HCT116 (cell line): ENCODE measurements around the gene GYPC. TPM values are rescaled to one million over a fixed set of nuclear protein-coding genes. Genes with fewer than 3 reads are reported as not detected.

Source experiments
- ATAC-seq: fragments of 200-7000 bp; cut with Tn5 transposase; 2 replicates; pipeline ENCODE4 v1.9.1; 2020; ENCODE audit warnings: mild to moderate bottlenecking, moderate library complexity
- BruUV-seq: library from RNA; stranded (reverse); fragments of 400-500 nt; replicated peaks from 2 replicates; lab custom pipeline; 2021; lab: Mats Ljungman, UMichigan
- CTCF ChIA-PET: fragments of 300-600 bp; sonication (Branson Sonifier 250); formaldehyde crosslinking; loops from one replicate; lab custom pipeline; 2021; ENCODE audit warnings: antibody characterized with exemption; lab: Charles Lee
- POLR2A ChIA-PET: fragments of 300-600, 350-600 bp; sonication (Branson Sonifier 250); formaldehyde crosslinking; loops from one replicate; lab custom pipeline; 2021; ENCODE audit warnings: antibody characterized with exemption; lab: Charles Lee
- RAD21 ChIA-PET, 2 experiments: fragments of 300-600 bp; sonication (Branson Sonifier 250); formaldehyde crosslinking; loops; one replicate each; lab custom pipeline; 2023; ENCODE audit warnings: low total read pairs in 2 of 2; ENCODE audit not compliant: uncharacterized antibody in 2 of 2, unreplicated experiment in 2 of 2, low non-redundant PET in 1 of 2; lab: Charles Lee
- DNase-seq: peaks from one replicate; pipeline ENCODE4 v3.0.0-alpha.2; 2010; ENCODE audit warnings: low read depth, low spot score
- H2AFZ ChIP-seq: fragments of 200-600 bp; shearing (Covaris generic), sonication (generic); 2 replicates; pipeline ENCODE4 v1.6.1; 2017; ENCODE audit warnings: low read depth, mixed run types, mixed read lengths, antibody characterized with exemption, low read length; ENCODE audit not compliant: poor library complexity, severe bottlenecking
- H3K27ac ChIP-seq: 2 replicates; pipeline ENCODE4 v1.5.1; 2012; ENCODE audit warnings: low read depth, low read length
- H3K27me3 ChIP-seq: fragments of 200-600 bp; sonication (generic); 2 replicates; pipeline ENCODE4 v1.6.1; 2016; ENCODE audit warnings: mixed run types, low read length, mixed read lengths; ENCODE audit not compliant: insufficient read depth
- H3K36me3 ChIP-seq, 2 experiments: fragments of 200-500 bp in 1 of 2; fragments of 200-600 bp in 1 of 2; sonication (Bioruptor generic) in 1 of 2; sonication (generic) in 1 of 2; 2 replicates each; pipeline versions ENCODE4 v1.5.1 to v1.6.1; 2014 to 2016; ENCODE audit warnings: low read length in 2 of 2, inconsistent platforms in 1 of 2, mixed read lengths in 1 of 2, mixed run types in 1 of 2; ENCODE audit not compliant: insufficient read depth in 2 of 2, control insufficient read depth in 1 of 2
- H3K4me1 ChIP-seq, 2 experiments: fragments of 200-600 bp in 1 of 2; sonication (generic) in 1 of 2; 2 replicates each; pipeline versions ENCODE4 v1.5.1 to v1.6.1; 2012 to 2017; ENCODE audit warnings: low read length in 2 of 2, inconsistent platforms in 1 of 2, mild to moderate bottlenecking in 1 of 2, mixed read lengths in 1 of 2, mixed run types in 1 of 2, moderate library complexity in 1 of 2; ENCODE audit not compliant: insufficient read depth in 2 of 2, control insufficient read depth in 1 of 2
- H3K4me2 ChIP-seq: fragments of 200-600 bp; sonication (generic); 2 replicates; pipeline ENCODE4 v1.6.1; 2017; ENCODE audit warnings: mixed run types, low read length, mixed read lengths
- H3K4me3 ChIP-seq, 2 experiments: fragments of 200-600 bp in 1 of 2; sonication (generic) in 1 of 2; replicated peaks in 1 of 2; 2 replicates each; pipeline ENCODE4 v1.5.1; 2011 to 2016; ENCODE audit warnings: low read length in 2 of 2, control low read depth in 1 of 2, low read depth in 1 of 2, mild to moderate bottlenecking in 1 of 2, mixed read lengths in 1 of 2, mixed run types in 1 of 2
- H3K79me2 ChIP-seq: fragments of 200-600 bp; sonication (generic); 2 replicates; pipeline ENCODE4 v1.6.1; 2017; ENCODE audit warnings: mild to moderate bottlenecking, mixed run types, low read length, moderate library complexity, mixed read lengths; ENCODE audit not compliant: insufficient read depth
- H3K9ac ChIP-seq: fragments of 200-600 bp; sonication (generic); 2 replicates; pipeline ENCODE4 v1.6.1; 2016; ENCODE audit warnings: low read length, mixed read lengths
- H3K9me2 ChIP-seq: fragments of 200-600 bp; sonication (generic), shearing (Covaris generic); 2 replicates; pipeline ENCODE4 v1.6.1; 2017; ENCODE audit warnings: mixed run types, mild to moderate bottlenecking, moderate library complexity; ENCODE audit not compliant: insufficient read depth
- H3K9me3 ChIP-seq, 2 experiments: fragments of 200-500 bp in 1 of 2; fragments of 200-600 bp in 1 of 2; sonication (Bioruptor generic) in 1 of 2; sonication (generic) in 1 of 2; 2 replicates each; pipeline ENCODE4 v1.6.1; 2014 to 2017; ENCODE audit warnings: low read length in 2 of 2, mixed read lengths in 2 of 2, inconsistent platforms in 1 of 2, low read depth in 1 of 2, mild to moderate bottlenecking in 1 of 2, mixed run types in 1 of 2, moderate library complexity in 1 of 2; ENCODE audit not compliant: control insufficient read depth in 1 of 2, insufficient read depth in 1 of 2
- H4K20me1 ChIP-seq: fragments of 200-600 bp; sonication (generic), shearing (Covaris generic); 2 replicates; pipeline ENCODE4 v1.6.1; 2017; ENCODE audit warnings: mixed run types, mild to moderate bottlenecking, moderate library complexity; ENCODE audit not compliant: insufficient read depth
- CBX3 ChIP-seq: IDR thresholded peaks from 2 replicates; pipeline ENCODE4 v1.6.1; 2012; ENCODE audit warnings: low read depth
- EZH2 ChIP-seq: fragments of 200-600 bp; sonication (generic); IDR thresholded peaks from 2 replicates; pipeline ENCODE4 v1.6.1; 2017; ENCODE audit warnings: antibody characterized with exemption, mixed run types
- POLR2A ChIP-seq: IDR thresholded peaks from 2 replicates; pipeline ENCODE4 v1.7.0; 2011; ENCODE audit warnings: borderline replicate concordance; ENCODE audit not compliant: insufficient read depth, insufficient read length; ENCODE audit errors: extremely low read depth
- RAD21 ChIP-seq: IDR thresholded peaks from 2 replicates; pipeline ENCODE4 v1.6.1; 2012; ENCODE audit warnings: low read depth, mild to moderate bottlenecking
- SIN3A ChIP-seq: IDR thresholded peaks from 2 replicates; pipeline ENCODE4 v1.6.1; 2012; ENCODE audit warnings: low read depth
- TCF7L2 ChIP-seq: IDR thresholded peaks from 2 replicates; pipeline ENCODE4 v1.7.0; 2011; ENCODE audit warnings: borderline replicate concordance, inconsistent platforms; ENCODE audit not compliant: insufficient read depth, insufficient read length; ENCODE audit errors: extremely low read depth
- ZBTB33 ChIP-seq: IDR thresholded peaks from 2 replicates; pipeline ENCODE4 v1.6.1; 2011; ENCODE audit warnings: mild to moderate bottlenecking, low read length, moderate library complexity; ENCODE audit not compliant: insufficient replicate concordance; ENCODE audit errors: extremely low read depth
- intact Hi-C: fragments of 100-400 bp; cut with micrococcal nuclease; formaldehyde crosslinking; loops from 2 replicates; pipeline ENCODE4 v1.10.0; 2022
- total RNA-seq: library from RNA; stranded (reverse); gene quantifications from one replicate; pipeline ENCODE4 v1.2.1, GENCODE V29; 2021; ENCODE audit not compliant: unreplicated experiment

The GYPC gene
- total RNA-seq, 1 experiment from 2014 or later, result 0.66 TPM

GRCh38 chr2:126637386-126637785, 18.6 kb upstream of the GYPC start:
- Histone ChIP-seq H3K4me2 (no peak overlapping the region), H3K36me3 (no peaks in the 10 kb centered on the region), H3K9ac (no peak overlapping the region), H3K79me2 (no peaks in the 10 kb centered on the region), H3K27me3 (0 out of 2 replicates have a peak, but pooled peaks cover 3% of the 10 kb centered on the region), H3K27ac (no peak overlapping the region), H2AFZ (no peak overlapping the region), H3K9me3 (no peaks in the 10 kb centered on the region), H4K20me1 (no peaks in the 10 kb centered on the region), H3K4me1 (no peaks in the 10 kb centered on the region), H3K4me3 (no peak overlapping the region), H3K9me2 (no peaks in the 10 kb centered on the region)
- ChIA-PET RAD21 (no interaction called here), POLR2A (no interaction called here), CTCF (no interaction called here)
- TF ChIP-seq RAD21 (no peak), POLR2A (no peak)
- intact Hi-C loops, result no loop called here
- no TSS peak for BruUV-seq
- DNase-seq, result no peak
- ATAC-seq, result no peak

GRCh38 chr2:126638746-126639145, 17.2 kb upstream of the GYPC start:
- no peaks in the 10 kb centered on the region for H3K79me2 ChIP-seq
- RAD21 ChIA-PET, result no interaction called here
- no peak overlapping the region for H3K27ac ChIP-seq
- POLR2A ChIA-PET, result no interaction called here
- BruUV-seq, result no TSS peak
- no peaks in the 10 kb centered on the region for H3K9me2 ChIP-seq
- no peak overlapping the region for H3K4me2 ChIP-seq
- H3K4me3 ChIP-seq, result no peak overlapping the region
- H3K9ac ChIP-seq, result no peak overlapping the region
- DNase-seq, result no peak
- no peaks in the 10 kb centered on the region for H3K4me1 ChIP-seq
- TF ChIP-seq CBX3, result no peak
- TF ChIP-seq ZBTB33, result no peak
- no peak for TF ChIP-seq SIN3A
- no peak for TF ChIP-seq EZH2
- no peak for TF ChIP-seq TCF7L2
- H3K36me3 ChIP-seq, result no peaks in the 10 kb centered on the region
- peaks cover 10% of the 10 kb centered on the region; the same call in 1 of the 2 replicates for H3K27me3 ChIP-seq
- H4K20me1 ChIP-seq, result no peaks in the 10 kb centered on the region
- CTCF ChIA-PET, result no interaction called here
- no peaks in the 10 kb centered on the region for H3K9me3 ChIP-seq
- no peak overlapping the region for H2AFZ ChIP-seq
- ATAC-seq, result no peak
- intact Hi-C loops, result no loop called here
